ENCODE measurements around the gene GMDS. TPM values are rescaled to one million over a fixed set of nuclear protein-coding genes. Genes with fewer than 3 reads are reported as not detected.

GMDS gene
- total and polyA plus RNA-seq, 2 experiments from 2014 or later = 30.1 to 36.5 TPM

DNA sequence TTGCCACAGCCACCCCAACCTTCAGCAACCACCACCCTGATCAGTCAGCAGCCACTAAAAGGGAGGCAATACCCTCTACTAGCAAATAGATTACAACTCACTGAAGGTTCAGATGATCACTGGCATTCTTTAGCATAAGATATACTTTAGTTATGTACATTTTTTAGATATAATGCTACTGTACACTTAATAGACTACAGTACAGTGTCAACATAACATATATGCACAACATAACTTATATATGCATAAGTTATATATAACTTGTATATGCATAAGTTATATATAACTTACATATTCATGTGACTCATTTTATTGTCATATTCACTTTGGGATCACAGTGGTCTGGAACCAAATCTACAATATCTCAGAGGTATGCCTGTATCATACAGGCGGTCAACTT is 61.7 kb downstream of the GMDS start:
- Mint-ChIP-seq H3K27me3 (ENCODE audit: insufficient read depth, low read depth, poor library complexity) (peaks cover 2% of the 10 kb centered on the region), H3K27ac (no peak overlapping the region), H3K9me3 (no peaks in the 10 kb centered on the region), H3K36me3 (ENCODE audit: low read depth) (no peaks in the 10 kb centered on the region), H3K4me3 (no peak overlapping the region), H3K4me1 (peaks cover 15% of the 10 kb centered on the region)
- Histone ChIP-seq H3K4me3 (no peak overlapping the region), H4K20me1 (replicated peaks; ENCODE audit: insufficient read depth) (peaks cover 8% of the 10 kb centered on the region; the same call in 1 of the 2 replicates), H3K4me2 (no peak overlapping the region), H3K79me2 (replicated peaks; ENCODE audit: insufficient read depth) (peaks cover 68% of the 10 kb centered on the region), H2AFZ (no peak overlapping the region), H3K36me3 (ENCODE audit: insufficient read depth) (no peaks in the 10 kb centered on the region), H3K27me3 (ENCODE audit: insufficient read depth) (no peaks in the 10 kb centered on the region), H3F3A (replicated peaks; ENCODE audit: low read depth) (no peaks in the 10 kb centered on the region), H3K4me1 (ENCODE audit: insufficient read depth) (peaks cover 14% of the 10 kb centered on the region), H3K27ac (ENCODE audit: low read depth) (no peak overlapping the region), H3K9me2 (ENCODE audit: insufficient read depth) (no peaks in the 10 kb centered on the region)
- TF ChIP-seq, protein P1, sequence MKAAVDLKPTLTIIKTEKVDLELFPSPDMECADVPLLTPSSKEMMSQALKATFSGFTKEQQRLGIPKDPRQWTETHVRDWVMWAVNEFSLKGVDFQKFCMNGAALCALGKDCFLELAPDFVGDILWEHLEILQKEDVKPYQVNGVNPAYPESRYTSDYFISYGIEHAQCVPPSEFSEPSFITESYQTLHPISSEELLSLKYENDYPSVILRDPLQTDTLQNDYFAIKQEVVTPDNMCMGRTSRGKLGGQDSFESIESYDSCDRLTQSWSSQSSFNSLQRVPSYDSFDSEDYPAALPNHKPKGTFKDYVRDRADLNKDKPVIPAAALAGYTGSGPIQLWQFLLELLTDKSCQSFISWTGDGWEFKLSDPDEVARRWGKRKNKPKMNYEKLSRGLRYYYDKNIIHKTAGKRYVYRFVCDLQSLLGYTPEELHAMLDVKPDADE (IDR thresholded peaks at IDR 0.05) = no peak
- TF ChIP-seq, protein P2, sequence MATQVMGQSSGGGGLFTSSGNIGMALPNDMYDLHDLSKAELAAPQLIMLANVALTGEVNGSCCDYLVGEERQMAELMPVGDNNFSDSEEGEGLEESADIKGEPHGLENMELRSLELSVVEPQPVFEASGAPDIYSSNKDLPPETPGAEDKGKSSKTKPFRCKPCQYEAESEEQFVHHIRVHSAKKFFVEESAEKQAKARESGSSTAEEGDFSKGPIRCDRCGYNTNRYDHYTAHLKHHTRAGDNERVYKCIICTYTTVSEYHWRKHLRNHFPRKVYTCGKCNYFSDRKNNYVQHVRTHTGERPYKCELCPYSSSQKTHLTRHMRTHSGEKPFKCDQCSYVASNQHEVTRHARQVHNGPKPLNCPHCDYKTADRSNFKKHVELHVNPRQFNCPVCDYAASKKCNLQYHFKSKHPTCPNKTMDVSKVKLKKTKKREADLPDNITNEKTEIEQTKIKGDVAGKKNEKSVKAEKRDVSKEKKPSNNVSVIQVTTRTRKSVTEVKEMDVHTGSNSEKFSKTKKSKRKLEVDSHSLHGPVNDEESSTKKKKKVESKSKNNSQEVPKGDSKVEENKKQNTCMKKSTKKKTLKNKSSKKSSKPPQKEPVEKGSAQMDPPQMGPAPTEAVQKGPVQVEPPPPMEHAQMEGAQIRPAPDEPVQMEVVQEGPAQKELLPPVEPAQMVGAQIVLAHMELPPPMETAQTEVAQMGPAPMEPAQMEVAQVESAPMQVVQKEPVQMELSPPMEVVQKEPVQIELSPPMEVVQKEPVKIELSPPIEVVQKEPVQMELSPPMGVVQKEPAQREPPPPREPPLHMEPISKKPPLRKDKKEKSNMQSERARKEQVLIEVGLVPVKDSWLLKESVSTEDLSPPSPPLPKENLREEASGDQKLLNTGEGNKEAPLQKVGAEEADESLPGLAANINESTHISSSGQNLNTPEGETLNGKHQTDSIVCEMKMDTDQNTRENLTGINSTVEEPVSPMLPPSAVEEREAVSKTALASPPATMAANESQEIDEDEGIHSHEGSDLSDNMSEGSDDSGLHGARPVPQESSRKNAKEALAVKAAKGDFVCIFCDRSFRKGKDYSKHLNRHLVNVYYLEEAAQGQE (IDR thresholded peaks at IDR 0.05; ENCODE audit: unreplicated experiment) = no peak
- no peak for DNase-seq (ENCODE audit: low spot score)
- ATAC-seq = no peak

DNA sequence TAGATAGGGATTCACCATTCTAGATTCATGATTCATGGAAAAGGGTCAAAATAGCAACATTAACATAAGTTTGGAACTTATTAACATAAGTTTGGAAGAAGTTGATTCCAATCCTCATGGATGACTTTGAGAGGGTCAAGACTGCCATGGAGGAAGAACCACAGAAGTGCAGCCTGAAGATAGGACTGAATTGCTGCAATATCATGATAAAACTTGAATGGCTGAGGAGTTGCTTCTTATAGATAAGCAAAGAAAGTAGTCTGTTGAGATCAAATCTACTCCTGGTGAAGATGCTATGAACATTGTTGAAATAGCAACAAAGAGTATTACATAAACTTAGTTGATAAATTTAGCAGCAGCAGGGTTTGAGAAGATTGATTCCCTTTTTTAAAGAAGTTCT is 62.2 kb downstream of the GMDS start:
- Histone ChIP-seq H3K4me3 (no peak overlapping the region), H3K79me2 (replicated peaks; ENCODE audit: insufficient read depth) (peaks cover 68% of the 10 kb centered on the region), H4K20me1 (replicated peaks; ENCODE audit: insufficient read depth) (peaks cover 8% of the 10 kb centered on the region; the same call in 1 of the 2 replicates), H3K27me3 (ENCODE audit: insufficient read depth) (no peaks in the 10 kb centered on the region), H3F3A (replicated peaks; ENCODE audit: low read depth) (no peaks in the 10 kb centered on the region), H3K4me2 (no peak overlapping the region), H3K9me2 (ENCODE audit: insufficient read depth) (no peaks in the 10 kb centered on the region), H2AFZ (no peak overlapping the region), H3K4me1 (ENCODE audit: insufficient read depth) (peaks cover 14% of the 10 kb centered on the region), H3K36me3 (ENCODE audit: insufficient read depth) (no peaks in the 10 kb centered on the region), H3K27ac (ENCODE audit: low read depth) (no peak overlapping the region)
- Mint-ChIP-seq H3K4me3 (no peak overlapping the region), H3K9me3 (peaks cover 3% of the 10 kb centered on the region), H3K27ac (no peak overlapping the region), H3K27me3 (ENCODE audit: insufficient read depth, low read depth, poor library complexity) (no peaks in the 10 kb centered on the region), H3K36me3 (ENCODE audit: low read depth) (peaks cover 2% of the 10 kb centered on the region; the same call in 1 of the 3 replicates), H3K4me1 (peaks cover 10% of the 10 kb centered on the region)
- ATAC-seq (no peak), DNase-seq (ENCODE audit: low spot score) (no peak)
- no peak for TF ChIP-seq ZNF331 (CRISPR knock-in tag; IDR thresholded peaks at IDR 0.05; ENCODE audit: low read depth)
- TF ChIP-seq, protein P3, sequence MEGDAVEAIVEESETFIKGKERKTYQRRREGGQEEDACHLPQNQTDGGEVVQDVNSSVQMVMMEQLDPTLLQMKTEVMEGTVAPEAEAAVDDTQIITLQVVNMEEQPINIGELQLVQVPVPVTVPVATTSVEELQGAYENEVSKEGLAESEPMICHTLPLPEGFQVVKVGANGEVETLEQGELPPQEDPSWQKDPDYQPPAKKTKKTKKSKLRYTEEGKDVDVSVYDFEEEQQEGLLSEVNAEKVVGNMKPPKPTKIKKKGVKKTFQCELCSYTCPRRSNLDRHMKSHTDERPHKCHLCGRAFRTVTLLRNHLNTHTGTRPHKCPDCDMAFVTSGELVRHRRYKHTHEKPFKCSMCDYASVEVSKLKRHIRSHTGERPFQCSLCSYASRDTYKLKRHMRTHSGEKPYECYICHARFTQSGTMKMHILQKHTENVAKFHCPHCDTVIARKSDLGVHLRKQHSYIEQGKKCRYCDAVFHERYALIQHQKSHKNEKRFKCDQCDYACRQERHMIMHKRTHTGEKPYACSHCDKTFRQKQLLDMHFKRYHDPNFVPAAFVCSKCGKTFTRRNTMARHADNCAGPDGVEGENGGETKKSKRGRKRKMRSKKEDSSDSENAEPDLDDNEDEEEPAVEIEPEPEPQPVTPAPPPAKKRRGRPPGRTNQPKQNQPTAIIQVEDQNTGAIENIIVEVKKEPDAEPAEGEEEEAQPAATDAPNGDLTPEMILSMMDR (conservative IDR thresholded peaks at IDR 0.05; ENCODE audit: low read depth in 2 of 2) = no peak
- TF ChIP-seq, protein P2 (IDR thresholded peaks at IDR 0.05; ENCODE audit: unreplicated experiment) = no peak
- TF ChIP-seq POLR2AphosphoS5 (IDR thresholded peaks at IDR 0.05; ENCODE audit: low read depth) = no peak
- TF ChIP-seq EZH2phosphoT487 (IDR thresholded peaks at IDR 0.05; ENCODE audit: unreplicated experiment) = no peak
- TF ChIP-seq, protein P1 (IDR thresholded peaks at IDR 0.05) = no peak
- TF ChIP-seq CREB1 (CRISPR knock-in tag; IDR thresholded peaks at IDR 0.05; ENCODE audit: low read depth) = no peak
